Measurements from ENCODE around the gene PRKCE.

DNA sequence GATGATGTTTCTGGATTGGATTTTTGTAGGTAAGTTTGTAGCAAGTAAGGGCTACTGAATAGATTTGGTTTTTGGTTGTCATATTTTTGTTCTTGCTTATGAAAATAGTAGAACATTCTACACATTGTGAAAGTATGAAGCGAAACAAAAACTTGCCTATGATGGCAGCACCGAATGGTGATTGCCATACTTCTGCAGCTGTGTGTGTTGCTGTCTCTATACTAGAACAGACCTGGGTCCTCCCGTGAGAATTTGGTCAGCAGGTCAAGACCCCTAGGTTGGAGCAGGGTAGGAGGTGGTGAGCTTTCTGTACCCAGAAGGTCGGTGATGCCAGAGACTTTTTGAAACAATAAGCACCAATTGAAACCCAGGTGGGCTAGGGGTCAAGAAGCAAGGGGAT lies 322.6 kb downstream of the PRKCE start:
- TF ChIP-seq, protein P1, sequence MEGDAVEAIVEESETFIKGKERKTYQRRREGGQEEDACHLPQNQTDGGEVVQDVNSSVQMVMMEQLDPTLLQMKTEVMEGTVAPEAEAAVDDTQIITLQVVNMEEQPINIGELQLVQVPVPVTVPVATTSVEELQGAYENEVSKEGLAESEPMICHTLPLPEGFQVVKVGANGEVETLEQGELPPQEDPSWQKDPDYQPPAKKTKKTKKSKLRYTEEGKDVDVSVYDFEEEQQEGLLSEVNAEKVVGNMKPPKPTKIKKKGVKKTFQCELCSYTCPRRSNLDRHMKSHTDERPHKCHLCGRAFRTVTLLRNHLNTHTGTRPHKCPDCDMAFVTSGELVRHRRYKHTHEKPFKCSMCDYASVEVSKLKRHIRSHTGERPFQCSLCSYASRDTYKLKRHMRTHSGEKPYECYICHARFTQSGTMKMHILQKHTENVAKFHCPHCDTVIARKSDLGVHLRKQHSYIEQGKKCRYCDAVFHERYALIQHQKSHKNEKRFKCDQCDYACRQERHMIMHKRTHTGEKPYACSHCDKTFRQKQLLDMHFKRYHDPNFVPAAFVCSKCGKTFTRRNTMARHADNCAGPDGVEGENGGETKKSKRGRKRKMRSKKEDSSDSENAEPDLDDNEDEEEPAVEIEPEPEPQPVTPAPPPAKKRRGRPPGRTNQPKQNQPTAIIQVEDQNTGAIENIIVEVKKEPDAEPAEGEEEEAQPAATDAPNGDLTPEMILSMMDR (IDR thresholded peaks at IDR 0.05), result no peak
- TF ChIP-seq POLR2A (IDR thresholded peaks at IDR 0.05), result no peak
